Skin of body (tissue), 3 donors: Measurements from ENCODE around the gene SEC22B. TPM values are rescaled to one million over a fixed set of nuclear protein-coding genes. Genes with fewer than 3 reads are reported as not detected.
"Not testable (repeated sequence)": the region's sequence is repeated elsewhere in the genome, so short reads cannot be mapped to it uniquely, and the experiment has no call there.

Experiments
- DNase-seq: peaks from one replicate; lab custom pipeline; 2025; lab: John Stamatoyannopoulos, UW
- small RNA-seq: library from RNA; depleted of rRNA; stranded (forward); fragments of <200 nt; gene quantifications from one replicate; pipeline ENCODE3, GENCODE V24; 2014; ENCODE audit warnings: low replicate concordance
- total RNA-seq: library from RNA; depleted of rRNA; stranded (reverse); fragments of >200 nt; gene quantifications from one replicate; pipeline ENCODE4 v1.2.3, GENCODE V29; 2014

Gene SEC22B
- total RNA-seq, 1 donor from 2014 or later: 43.6 TPM

GRCh38 chr1:120117371-120118177 is 58.7 kb downstream of the SEC22B start:
- DNase-seq: not testable (repeated sequence)

GRCh38 chr1:120116094-120116493 is 60.2 kb downstream of the SEC22B start:
- not testable (repeated sequence) for DNase-seq

- not testable (repeated sequence) for DNase-seq
Observed at GRCh38 chr1:120113134-120113533, 63.2 kb downstream of the SEC22B start.

GRCh38 chr1:120112212-120112611 is 64.1 kb downstream of the SEC22B start:
- not testable (repeated sequence) for DNase-seq

- DNase-seq: not testable (repeated sequence)
Observed at GRCh38 chr1:120111771-120112170, 64.5 kb downstream of the SEC22B start.

- not testable (repeated sequence) for DNase-seq
Observed at GRCh38 chr1:120111008-120111407, 65.3 kb downstream of the SEC22B start.

GRCh38 chr1:120109656-120110055 is 66.7 kb downstream of the SEC22B start:
- DNase-seq: not testable (repeated sequence)

- DNase-seq: not testable (repeated sequence)
Observed at GRCh38 chr1:120109180-120109579, 67.1 kb downstream of the SEC22B start.

- DNase-seq: not testable (repeated sequence)
Observed at GRCh38 chr1:120105288-120105687, 71.0 kb downstream of the SEC22B start.

- not testable (repeated sequence) for DNase-seq
Observed at GRCh38 chr1:120103768-120104167, 72.6 kb downstream of the SEC22B start.

GRCh38 chr1:120101593-120101992 is 74.7 kb downstream of the SEC22B start:
- DNase-seq: not testable (repeated sequence)

Small RNAs within 50 kb of the gene (small RNA-seq; reads per million reads assigned to genes)
- gene RNU6-465P: not detected

Other genes with a start within 250 kb of the SEC22B start
- gene NOTCH2, start 106.9 kb downstream of the SEC22B start, total RNA-seq: 188 TPM
- 14.3 TPM for gene NBPF8, start 238.5 kb upstream of the SEC22B start, total RNA-seq